Forelimb muscle (tissue), 1 donor: ENCODE results near the gene CNTLN. TPM values are rescaled to one million over a fixed set of nuclear protein-coding genes. Genes with fewer than 3 reads are reported as not detected.
"Not testable (repeated sequence)": the region's sequence is repeated elsewhere in the genome, so short reads cannot be mapped to it uniquely, and the experiment has no call there.

Experiments
- DNase-seq: peaks from one replicate; pipeline ENCODE4 v3.0.0-alpha.2; 2013; ENCODE audit warnings: low read depth
- polyA plus RNA-seq: library from polyadenylated mRNA; unstranded; fragments of 120-200 nt; gene quantifications from one replicate; pipeline ENCODE4 v1.2.1, GENCODE V29; 2013; ENCODE audit not compliant: insufficient read length

Gene CNTLN
- polyA plus RNA-seq, 1 donor, result 7.4 TPM

DNA sequence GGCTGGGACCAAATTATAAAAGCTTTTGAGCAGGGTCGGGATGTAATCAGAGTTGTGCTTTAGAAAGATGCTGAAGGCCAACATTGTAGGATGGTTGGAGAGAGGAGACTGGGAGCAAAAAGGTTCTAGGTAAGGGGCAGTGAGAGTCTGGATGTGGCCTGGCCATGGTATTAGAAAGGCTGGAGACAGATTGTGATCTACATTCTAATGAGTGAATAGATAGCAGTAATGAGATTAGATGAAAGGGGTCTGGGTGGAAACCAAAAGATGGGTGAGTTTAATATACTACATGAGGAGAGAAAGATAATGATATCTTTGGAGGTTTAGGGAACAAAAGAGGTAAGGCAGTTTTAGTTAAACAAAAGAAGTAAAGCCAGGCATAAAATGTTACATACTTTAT is 355.3 kb downstream of the CNTLN start:
- DNase-seq, result no peak

DNA sequence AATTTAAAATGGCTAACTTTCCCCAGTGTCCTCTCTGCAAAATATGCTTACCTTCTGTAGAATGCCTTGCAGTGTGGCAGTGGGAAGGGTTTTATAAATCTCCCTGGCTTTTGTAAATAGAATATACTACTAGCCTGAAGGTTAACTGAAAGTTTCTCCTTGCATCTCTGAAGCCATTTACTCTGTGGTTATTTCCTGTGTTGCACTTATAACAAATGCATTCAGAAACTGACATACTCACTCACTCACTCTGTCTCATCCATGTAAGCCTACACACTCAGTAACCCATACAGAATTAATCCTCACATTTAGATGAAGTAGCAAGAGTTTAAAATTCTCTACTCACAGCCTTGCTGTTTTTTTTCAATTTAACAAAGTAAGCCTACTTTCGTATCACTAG is 356.9 kb downstream of the CNTLN start:
- DNase-seq, result no peak

DNA sequence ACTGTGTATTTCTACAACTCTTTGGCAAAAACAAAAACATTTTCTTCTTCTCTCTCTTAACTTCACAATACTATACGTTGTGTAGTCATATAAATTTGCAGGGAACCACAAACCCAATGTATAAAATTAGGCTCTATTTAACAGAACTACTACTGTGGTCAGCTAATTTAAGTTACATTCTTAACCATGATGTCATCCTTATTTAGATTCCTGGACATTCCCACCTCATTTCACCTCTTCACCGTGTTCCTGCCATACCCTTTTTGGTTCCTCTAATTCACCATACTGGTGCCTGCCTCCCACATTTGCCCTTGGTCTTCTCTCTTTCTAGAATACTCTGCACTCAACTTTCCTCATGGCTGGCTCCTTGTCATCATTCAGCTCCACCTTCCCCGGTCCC is 368.4 kb downstream of the CNTLN start:
- DNase-seq, result no peak

DNA sequence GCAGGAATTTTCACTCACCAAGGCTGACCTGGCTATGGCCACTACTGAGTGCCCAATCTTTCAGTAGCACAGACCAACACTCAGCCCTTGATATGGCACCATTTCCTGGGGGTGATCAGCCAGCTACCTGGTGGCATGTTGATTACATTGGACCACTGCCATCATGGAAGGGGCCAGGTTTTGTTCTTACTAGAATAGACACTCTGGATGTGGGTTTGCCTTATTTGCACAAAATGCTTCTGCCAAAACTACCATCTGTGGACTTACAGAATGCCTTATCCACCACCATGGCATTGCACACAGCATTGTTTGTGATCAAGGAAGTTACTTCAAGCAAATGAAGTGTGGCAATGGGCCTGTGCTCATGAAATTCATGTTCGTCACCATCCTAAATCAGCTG is 374.3 kb downstream of the CNTLN start:
- DNase-seq, result no peak

GRCh38 chr9:17509701-17510100 is 374.9 kb downstream of the CNTLN start:
- no peak for DNase-seq

GRCh38 chr9:17519761-17520160 is 384.9 kb downstream of the CNTLN start:
- DNase-seq, result no peak

- DNase-seq, result no peak
Measured at GRCh38 chr9:17520268-17521064, 385.6 kb downstream of the CNTLN start.

- DNase-seq, result no peak
Measured at GRCh38 chr9:17521100-17521855, 386.4 kb downstream of the CNTLN start.

- DNase-seq, result not testable (repeated sequence)
Measured at GRCh38 chr9:17526726-17527125, 391.9 kb downstream of the CNTLN start.

DNA sequence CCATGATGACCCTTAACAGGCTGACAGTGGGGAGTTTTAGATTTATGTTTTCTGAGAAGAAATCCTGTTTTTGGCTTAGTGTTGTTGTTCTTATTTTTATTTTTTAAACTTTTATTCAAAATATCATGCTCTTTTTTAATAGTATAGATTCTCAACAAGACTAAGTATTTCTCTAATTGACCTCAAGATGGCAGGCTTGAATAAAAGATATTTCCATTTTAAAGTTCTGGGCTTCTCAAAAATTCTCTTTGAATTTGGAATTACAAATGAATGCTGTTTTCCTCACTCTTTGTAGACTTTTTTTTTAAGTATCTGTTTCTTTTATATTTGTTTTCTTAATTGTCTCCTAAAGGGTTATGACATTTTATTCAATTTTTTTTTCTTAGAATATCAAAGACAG is 394.0 kb downstream of the CNTLN start:
- no peak for DNase-seq

GRCh38 chr9:17531642-17532254 is 396.9 kb downstream of the CNTLN start:
- peak; percentile 24 for DNase-seq

GRCh38 chr9:17532461-17532860 is 397.6 kb downstream of the CNTLN start:
- DNase-seq, result no peak

- no peak for DNase-seq
Measured at GRCh38 chr9:17535176-17535575, 400.3 kb downstream of the CNTLN start.

GRCh38 chr9:17536027-17536426 is 401.2 kb downstream of the CNTLN start:
- no peak for DNase-seq

DNA sequence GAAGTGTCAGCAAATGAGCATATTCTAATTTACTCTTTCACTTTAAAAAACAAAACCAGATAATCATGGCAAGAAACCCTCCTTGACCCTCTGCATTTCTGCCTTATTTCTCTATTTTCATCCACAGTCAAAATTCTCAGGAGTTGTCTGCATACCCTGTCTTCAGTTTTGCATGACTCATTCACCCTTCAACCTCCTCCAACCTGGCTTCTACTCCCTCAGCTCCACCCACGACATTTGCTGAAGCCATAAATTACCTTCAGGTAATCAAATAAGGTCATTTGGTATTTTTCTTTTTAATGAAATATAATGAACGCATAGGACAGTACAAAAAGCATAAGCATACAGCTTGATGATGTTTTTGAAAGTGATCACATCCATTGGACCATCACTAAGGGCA is 416.2 kb downstream of the CNTLN start:
- no peak for DNase-seq
